Measurements from ENCODE around the gene TMIGD2.

Gene TMIGD2

GRCh38 chr19:4260613-4261191, 41.5 kb downstream of the TMIGD2 start:
- Histone ChIP-seq H3K4ac (ENCODE audit: low read depth, low read length) (no peak overlapping the region), H2BK5ac (ENCODE audit: low read length) (no peak overlapping the region), H3K4me2 (ENCODE audit: low read length) (no peak overlapping the region), H3K79me2 (ENCODE audit: control insufficient read depth, insufficient read depth, low read length) (no peaks in the 10 kb centered on the region), H3K18ac (ENCODE audit: low read length) (no peak overlapping the region), H3K36me3 (ENCODE audit: control insufficient read depth, insufficient read depth, low read length) (peaks cover 6% of the 10 kb centered on the region), H3K27ac (ENCODE audit: low read depth, low read length) (no peak overlapping the region), H3K79me1 (ENCODE audit: low read length) (no peaks in the 10 kb centered on the region), H4K5ac (ENCODE audit: low read length) (no peak overlapping the region), H3K56ac (ENCODE audit: low read length) (no peak overlapping the region), H2AK5ac (ENCODE audit: low read length) (no peak overlapping the region), H2BK120ac (ENCODE audit: low read depth, low read length) (no peak overlapping the region), H3K23ac (ENCODE audit: low read length) (no peak overlapping the region), H3K27me3 (ENCODE audit: insufficient read depth, low read length, poor library complexity) (no peaks in the 10 kb centered on the region), H4K8ac (ENCODE audit: low read depth, low read length) (no peak overlapping the region), H3K9ac (ENCODE audit: low read length) (no peak overlapping the region), H3K4me1 (ENCODE audit: control insufficient read depth, low read depth, low read length) (no peaks in the 10 kb centered on the region), H2BK15ac (replicated peaks; ENCODE audit: low read depth) (no peak overlapping the region), H3K4me3 (ENCODE audit: low read length) (no peak overlapping the region)
- DNase-seq = no peak
- WGBS (ENCODE audit: extremely low coverage, insufficient coverage, low lambda C conversion rate) = no CpG with 5 or more reads among the region's 11 CpGs

GRCh38 chr19:4258181-4258580, 44.0 kb downstream of the TMIGD2 start:
- Histone ChIP-seq H3K23ac (ENCODE audit: low read length) (no peak overlapping the region), H3K4me3 (ENCODE audit: low read length) (no peak overlapping the region), H3K79me2 (ENCODE audit: control insufficient read depth, insufficient read depth, low read length) (no peaks in the 10 kb centered on the region), H3K4me2 (ENCODE audit: low read length) (no peak overlapping the region), H3K36me3 (ENCODE audit: control insufficient read depth, insufficient read depth, low read length) (peaks cover 9% of the 10 kb centered on the region), H2BK120ac (ENCODE audit: low read depth, low read length) (no peak overlapping the region), H3K27me3 (ENCODE audit: insufficient read depth, low read length, poor library complexity) (no peaks in the 10 kb centered on the region), H3K56ac (ENCODE audit: low read length) (no peak overlapping the region), H3K79me1 (ENCODE audit: low read length) (no peaks in the 10 kb centered on the region), H4K5ac (ENCODE audit: low read length) (no peak overlapping the region), H3K4me1 (ENCODE audit: control insufficient read depth, low read depth, low read length) (no peaks in the 10 kb centered on the region), H4K8ac (ENCODE audit: low read depth, low read length) (no peak overlapping the region), H2BK5ac (ENCODE audit: low read length) (no peak overlapping the region), H2BK15ac (replicated peaks; ENCODE audit: low read depth) (no peak overlapping the region), H3K27ac (ENCODE audit: low read depth, low read length) (no peak overlapping the region), H3K18ac (ENCODE audit: low read length) (no peak overlapping the region), H3K9ac (ENCODE audit: low read length) (no peak overlapping the region), H3K4ac (ENCODE audit: low read depth, low read length) (no peak overlapping the region), H2AK5ac (ENCODE audit: low read length) (no peak overlapping the region)
- no peak for DNase-seq
- WGBS (ENCODE audit: extremely low coverage, insufficient coverage, low lambda C conversion rate) = no CpG with 5 or more reads among the region's 28 CpGs

DNA sequence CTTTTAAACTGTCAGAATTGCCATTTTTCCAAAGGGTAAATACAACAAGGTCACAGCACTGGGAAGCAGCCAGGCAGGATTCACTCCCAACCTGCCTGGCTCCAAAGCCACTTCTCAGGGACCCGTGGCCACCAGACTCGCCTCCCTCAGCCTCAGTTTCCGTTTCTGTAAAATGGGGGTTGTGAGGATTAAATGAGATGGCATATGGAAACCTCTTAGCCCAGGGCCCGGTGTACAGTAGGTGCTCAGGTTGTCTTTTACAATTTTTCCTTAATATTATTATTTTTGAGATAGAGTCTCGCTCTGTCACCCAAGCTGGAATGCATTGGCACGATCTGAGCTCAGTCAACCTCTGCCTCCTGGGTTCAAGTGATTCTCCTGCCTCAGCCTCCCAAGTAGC, 45.2 kb downstream of the TMIGD2 start:
- no peak overlapping the region for H3K27ac ChIP-seq (ENCODE audit: low read depth, low read length)
- no peak overlapping the region for H2BK5ac ChIP-seq (ENCODE audit: low read length)
- H3K79me2 ChIP-seq (ENCODE audit: control insufficient read depth, insufficient read depth, low read length) = no peaks in the 10 kb centered on the region
- no peak overlapping the region for H4K8ac ChIP-seq (ENCODE audit: low read depth, low read length)
- no peak overlapping the region for H3K4ac ChIP-seq (ENCODE audit: low read depth, low read length)
- H3K27me3 ChIP-seq (ENCODE audit: insufficient read depth, low read length, poor library complexity) = no peaks in the 10 kb centered on the region
- no peak overlapping the region for H2AK5ac ChIP-seq (ENCODE audit: low read length)
- H2BK120ac ChIP-seq (ENCODE audit: low read depth, low read length) = no peak overlapping the region
- WGBS (ENCODE audit: extremely low coverage, insufficient coverage, low lambda C conversion rate) = no CpG with 5 or more reads among the region's 6 CpGs
- H3K4me3 ChIP-seq (ENCODE audit: low read length) = no peak overlapping the region
- H3K9ac ChIP-seq (ENCODE audit: low read length) = no peak overlapping the region
- DNase-seq = no peak
- no peaks in the 10 kb centered on the region for H3K79me1 ChIP-seq (ENCODE audit: low read length)
- H3K4me2 ChIP-seq (ENCODE audit: low read length) = no peak overlapping the region
- no peaks in the 10 kb centered on the region for H3K4me1 ChIP-seq (ENCODE audit: control insufficient read depth, low read depth, low read length)
- H3K36me3 ChIP-seq (ENCODE audit: control insufficient read depth, insufficient read depth, low read length) = peaks cover 9% of the 10 kb centered on the region
- H3K23ac ChIP-seq (ENCODE audit: low read length) = no peak overlapping the region
- H4K5ac ChIP-seq (ENCODE audit: low read length) = no peak overlapping the region
- H3K18ac ChIP-seq (ENCODE audit: low read length) = no peak overlapping the region
- no peak overlapping the region for H3K56ac ChIP-seq (ENCODE audit: low read length)
- no peak overlapping the region for H2BK15ac ChIP-seq (replicated peaks; ENCODE audit: low read depth)

DNA sequence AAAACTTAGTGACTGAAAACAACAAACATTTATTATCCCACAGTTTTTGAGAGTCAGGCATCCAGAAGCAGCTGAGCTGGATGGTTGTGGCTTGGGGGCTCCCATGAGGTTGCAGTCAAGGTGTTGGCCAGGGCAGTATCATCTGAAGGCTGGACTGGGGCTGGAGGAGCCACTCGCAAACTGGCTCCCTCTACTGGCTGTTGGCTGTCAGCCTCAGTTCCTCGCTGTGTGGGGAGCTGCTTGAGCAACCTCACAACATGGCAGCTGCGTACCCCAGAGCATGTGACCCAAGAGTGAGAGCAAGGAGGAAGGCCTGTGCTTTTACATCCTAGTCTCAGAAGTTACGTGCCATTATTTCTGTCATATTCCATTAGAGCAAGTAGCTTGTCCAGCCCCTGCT, 45.6 kb downstream of the TMIGD2 start:
- Histone ChIP-seq H3K18ac (ENCODE audit: low read length) (no peak overlapping the region), H3K4me2 (ENCODE audit: low read length) (no peak overlapping the region), H4K8ac (ENCODE audit: low read depth, low read length) (no peak overlapping the region), H3K79me2 (ENCODE audit: control insufficient read depth, insufficient read depth, low read length) (no peaks in the 10 kb centered on the region), H2BK15ac (replicated peaks; ENCODE audit: low read depth) (no peak overlapping the region), H3K79me1 (ENCODE audit: low read length) (no peaks in the 10 kb centered on the region), H3K23ac (ENCODE audit: low read length) (no peak overlapping the region), H3K4me1 (ENCODE audit: control insufficient read depth, low read depth, low read length) (no peaks in the 10 kb centered on the region), H2BK120ac (ENCODE audit: low read depth, low read length) (no peak overlapping the region), H3K4ac (ENCODE audit: low read depth, low read length) (no peak overlapping the region), H2AK5ac (ENCODE audit: low read length) (no peak overlapping the region), H2BK5ac (ENCODE audit: low read length) (no peak overlapping the region), H3K56ac (ENCODE audit: low read length) (no peak overlapping the region), H3K27me3 (ENCODE audit: insufficient read depth, low read length, poor library complexity) (no peaks in the 10 kb centered on the region), H4K5ac (ENCODE audit: low read length) (no peak overlapping the region), H3K27ac (ENCODE audit: low read depth, low read length) (no peak overlapping the region), H3K9ac (ENCODE audit: low read length) (no peak overlapping the region), H3K4me3 (ENCODE audit: low read length) (no peak overlapping the region), H3K36me3 (ENCODE audit: control insufficient read depth, insufficient read depth, low read length) (peaks cover 9% of the 10 kb centered on the region)
- peak; percentile 51 for DNase-seq
- no CpG with 5 or more reads among the region's 4 CpGs for WGBS (ENCODE audit: extremely low coverage, insufficient coverage, low lambda C conversion rate)

DNA sequence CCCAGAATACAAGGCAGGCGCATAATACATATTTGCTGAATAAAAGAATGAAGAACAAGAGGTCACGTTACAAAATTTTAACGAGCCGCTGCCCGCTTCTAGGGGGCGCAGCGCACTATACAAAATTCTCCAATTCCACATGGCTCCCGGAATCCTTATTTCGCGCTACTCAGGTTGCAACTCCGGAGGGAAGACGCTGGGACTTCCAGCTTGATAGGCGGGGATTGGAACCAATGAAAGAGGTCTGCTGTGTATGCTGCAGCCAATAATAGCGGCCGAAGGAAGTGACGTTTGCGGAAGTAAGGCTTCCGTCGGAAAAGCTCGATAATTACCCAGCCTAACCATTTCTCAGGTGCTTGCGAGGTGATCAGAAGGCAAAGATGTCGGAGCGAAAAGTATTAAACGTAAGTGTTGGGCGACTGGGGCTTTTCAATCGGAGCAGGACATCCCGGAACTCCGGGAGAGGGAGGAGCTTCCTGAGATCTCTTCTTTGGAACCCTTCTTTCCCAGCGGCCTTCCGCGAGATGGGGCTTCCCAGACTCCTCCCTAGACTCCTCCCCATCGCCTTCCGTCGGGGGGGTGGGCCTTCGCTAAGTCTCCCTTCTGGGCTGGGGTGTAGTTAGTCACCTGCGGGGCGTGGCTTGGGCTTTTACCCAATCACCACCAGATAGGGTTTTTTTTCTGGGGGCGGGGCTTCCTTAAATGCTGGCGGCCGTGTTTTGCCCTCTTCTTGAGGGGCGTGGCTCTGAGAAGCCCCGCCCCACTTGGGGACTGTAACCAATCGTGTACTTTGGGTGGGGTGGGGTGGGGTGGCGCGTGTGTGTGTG, 55.2 kb downstream of the TMIGD2 start, which contains the start of gene YJU2:
Gene YJU2 (plus strand): TSS at position 314 of the 827 bp plus-strand sequence. CDS start 67 bp downstream, at position 381.
- H3K36me3 ChIP-seq (ENCODE audit: control insufficient read depth, insufficient read depth, low read length) = peaks cover 6% of the 10 kb centered on the region
- peak within 1 kb of the TSS; percentile 56 for H2BK5ac ChIP-seq (ENCODE audit: low read length)
- peak within 1 kb of the TSS; percentile 89 for H3K18ac ChIP-seq (ENCODE audit: low read length)
- peak within 1 kb of the TSS; percentile 57 for H3K4me2 ChIP-seq (ENCODE audit: low read length)
- H2BK15ac ChIP-seq (replicated peaks; ENCODE audit: low read depth) = no peak within 1 kb of the TSS
- no peak within 1 kb of the TSS for H3K23ac ChIP-seq (ENCODE audit: low read length)
- H4K5ac ChIP-seq (ENCODE audit: low read length) = peak within 1 kb of the TSS; percentile 99
- DNase-seq = peak; percentile 100
- peak within 1 kb of the TSS; percentile 13 for H4K8ac ChIP-seq (ENCODE audit: low read depth, low read length)
- no peak within 1 kb of the TSS for H2AK5ac ChIP-seq (ENCODE audit: low read length)
- peak within 1 kb of the TSS; percentile 89 for H3K9ac ChIP-seq (ENCODE audit: low read length)
- no peaks in the 10 kb centered on the region for H3K27me3 ChIP-seq (ENCODE audit: insufficient read depth, low read length, poor library complexity)
- WGBS (ENCODE audit: extremely low coverage, insufficient coverage, low lambda C conversion rate) = no CpG with 5 or more reads among the region's 45 CpGs
- peaks cover 2% of the 10 kb centered on the region for H3K4me1 ChIP-seq (ENCODE audit: control insufficient read depth, low read depth, low read length)
- no peak within 1 kb of the TSS for H2BK120ac ChIP-seq (ENCODE audit: low read depth, low read length)
- peak within 1 kb of the TSS; percentile 68 for H3K27ac ChIP-seq (ENCODE audit: low read depth, low read length)
- H3K4ac ChIP-seq (ENCODE audit: low read depth, low read length) = no peak within 1 kb of the TSS
- no peaks in the 10 kb centered on the region for H3K79me2 ChIP-seq (ENCODE audit: control insufficient read depth, insufficient read depth, low read length)
- H3K79me1 ChIP-seq (ENCODE audit: low read length) = peaks cover 2% of the 10 kb centered on the region
- peak within 1 kb of the TSS; percentile 88 for H3K56ac ChIP-seq (ENCODE audit: low read length)
- peak within 1 kb of the TSS; percentile 95 for H3K4me3 ChIP-seq (ENCODE audit: low read length)

Measured in mesendoderm (in vitro differentiated cells).